ENCODE measurements around the gene RLN1. TPM values are rescaled to one million over a fixed set of nuclear protein-coding genes. Genes with fewer than 3 reads are reported as not detected.

Gene RLN1
- polyA plus RNA-seq, 1 donor from 2014 or later = not detected

GRCh38 chr9:5388026-5388819 lies 48.5 kb upstream of the RLN1 start:
- Histone ChIP-seq H3K9ac (ENCODE audit: low read length) (no peak overlapping the region), H3K79me2 (replicated peaks; ENCODE audit: insufficient read depth, low read length) (no peaks in the 10 kb centered on the region), H3F3A (ENCODE audit: insufficient read depth, low read length, poor library complexity, severe bottlenecking) (no peaks in the 10 kb centered on the region), H3K36me3 (ENCODE audit: insufficient read depth, low read length) (no peaks in the 10 kb centered on the region), H3K27me3 (ENCODE audit: insufficient read depth, low read depth, low read length) (no peaks in the 10 kb centered on the region), H3K27ac (ENCODE audit: low read length) (no peak overlapping the region), H3K9me3 (ENCODE audit: low read length) (no peaks in the 10 kb centered on the region), H2AFZ (ENCODE audit: low read depth, low read length) (no peak overlapping the region), H4K20me1 (ENCODE audit: insufficient read depth) (no peaks in the 10 kb centered on the region), H3K9me2 (ENCODE audit: insufficient read depth, low read length) (no peaks in the 10 kb centered on the region), H3K4me3 (ENCODE audit: low read length) (no peak overlapping the region), H3K4me2 (ENCODE audit: low read length) (no peak overlapping the region)
- TF ChIP-seq SMC3 (conservative IDR thresholded peaks at IDR 0.05; ENCODE audit: poor library complexity) (no peak), REST (IDR thresholded peaks at IDR 0.05; ENCODE audit: borderline replicate concordance) (no peak), CTCF (IDR thresholded peaks at IDR 0.05; ENCODE audit: poor library complexity, severe bottlenecking) (no peak), EZH2 (IDR thresholded peaks at IDR 0.05; ENCODE audit: borderline replicate concordance, insufficient read depth, low read length, poor library complexity, severe bottlenecking) (no peak), TAF1 (IDR thresholded peaks at IDR 0.05; ENCODE audit: low read depth) (no peak), POLR2AphosphoS5 (IDR thresholded peaks at IDR 0.05) (no peak)

GRCh38 chr9:5384436-5384835 lies 44.8 kb upstream of the RLN1 start:
- H3K27me3 ChIP-seq (ENCODE audit: insufficient read depth, low read depth, low read length) = no peaks in the 10 kb centered on the region
- H4K20me1 ChIP-seq (ENCODE audit: insufficient read depth) = no peaks in the 10 kb centered on the region
- no peaks in the 10 kb centered on the region for H3K36me3 ChIP-seq (ENCODE audit: insufficient read depth, low read length)
- H3K9me2 ChIP-seq (ENCODE audit: insufficient read depth, low read length) = no peaks in the 10 kb centered on the region
- H3K9me3 ChIP-seq (ENCODE audit: low read length) = no peaks in the 10 kb centered on the region
- TF ChIP-seq POLR2AphosphoS5 (IDR thresholded peaks at IDR 0.05) = no peak
- no peak for TF ChIP-seq REST (IDR thresholded peaks at IDR 0.05; ENCODE audit: borderline replicate concordance)
- TF ChIP-seq EZH2 (IDR thresholded peaks at IDR 0.05; ENCODE audit: borderline replicate concordance, insufficient read depth, low read length, poor library complexity, severe bottlenecking) = no peak
- TF ChIP-seq TAF1 (IDR thresholded peaks at IDR 0.05; ENCODE audit: low read depth) = no peak
- TF ChIP-seq EP300 (conservative IDR thresholded peaks at IDR 0.05; ENCODE audit: poor library complexity, severe bottlenecking) = no peak
- no peak for TF ChIP-seq MXI1 (conservative IDR thresholded peaks at IDR 0.05; ENCODE audit: poor library complexity, severe bottlenecking)
- no peak for TF ChIP-seq SMC3 (conservative IDR thresholded peaks at IDR 0.05; ENCODE audit: poor library complexity)
- TF ChIP-seq CTCF (IDR thresholded peaks at IDR 0.05; ENCODE audit: poor library complexity, severe bottlenecking) = no peak
- H3K79me2 ChIP-seq (replicated peaks; ENCODE audit: insufficient read depth, low read length) = no peaks in the 10 kb centered on the region
- no peak overlapping the region for H2AFZ ChIP-seq (ENCODE audit: low read depth, low read length)
- H3K9ac ChIP-seq (ENCODE audit: low read length) = no peak overlapping the region
- no peaks in the 10 kb centered on the region for H3F3A ChIP-seq (ENCODE audit: insufficient read depth, low read length, poor library complexity, severe bottlenecking)
- no peak overlapping the region for H3K4me2 ChIP-seq (ENCODE audit: low read length)
- H3K4me3 ChIP-seq (ENCODE audit: low read length) = no peak overlapping the region
- H3K27ac ChIP-seq (ENCODE audit: low read length) = no peak overlapping the region

Measured in neural cell (in vitro differentiated cells).